Hematopoietic multipotent progenitor cell treated with erythropoietin and hydrocortisone succinate and interleukin-3 and kit ligand, for 4 days (in vitro differentiated cells): Measurements from ENCODE around the gene TMEM203.
A peak's percentile ranks its signal among the peaks of the same experiment; 100 is the strongest.

Source experiments
- DNase-seq: peaks from one replicate; pipeline ENCODE4 v3.0.0-alpha.2; 2015

The TMEM203 gene

DNA sequence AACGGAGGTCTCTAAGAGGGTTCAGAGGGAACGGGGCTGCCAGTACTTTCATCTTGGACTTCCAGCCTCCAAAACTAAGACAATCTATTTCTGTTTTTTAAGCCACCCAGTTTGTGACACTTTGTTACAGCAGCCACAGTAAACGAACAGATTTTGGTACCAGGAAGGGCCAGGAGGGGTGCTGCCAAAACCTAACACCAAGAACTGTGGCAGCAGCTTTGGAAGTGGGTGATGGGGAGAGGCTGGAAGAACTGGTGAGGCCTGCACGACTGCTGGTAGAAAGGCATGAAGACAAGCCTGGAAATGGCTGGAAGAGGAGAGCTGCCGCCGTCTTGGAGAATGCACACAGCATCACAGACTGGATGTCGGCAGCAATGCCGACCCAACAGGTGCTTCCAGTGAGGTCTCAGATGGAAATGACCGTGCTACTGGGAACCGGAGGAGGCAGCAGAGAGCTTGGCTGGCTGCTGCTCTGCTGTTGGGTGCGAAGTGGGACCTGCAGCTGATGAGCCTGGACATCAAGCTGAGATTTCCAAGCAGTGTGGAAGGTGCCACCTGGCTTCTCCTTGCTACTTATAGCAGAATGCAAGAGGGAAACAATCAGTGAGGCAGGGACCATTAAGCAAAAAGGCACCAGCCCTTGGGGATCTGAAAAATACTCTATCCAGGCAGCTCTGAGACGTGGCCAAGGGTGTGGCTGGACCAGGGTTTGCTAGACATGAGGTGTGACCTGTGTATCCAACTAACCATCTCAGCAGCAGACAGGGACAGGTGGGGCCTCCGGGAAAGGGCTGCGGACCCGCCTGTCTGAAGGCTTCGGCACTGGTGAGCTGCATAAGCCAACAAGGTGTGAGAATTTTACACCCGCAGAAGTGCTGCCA, 28.9 kb downstream of the TMEM203 start:
- DNase-seq: peak; percentile 63

DNA sequence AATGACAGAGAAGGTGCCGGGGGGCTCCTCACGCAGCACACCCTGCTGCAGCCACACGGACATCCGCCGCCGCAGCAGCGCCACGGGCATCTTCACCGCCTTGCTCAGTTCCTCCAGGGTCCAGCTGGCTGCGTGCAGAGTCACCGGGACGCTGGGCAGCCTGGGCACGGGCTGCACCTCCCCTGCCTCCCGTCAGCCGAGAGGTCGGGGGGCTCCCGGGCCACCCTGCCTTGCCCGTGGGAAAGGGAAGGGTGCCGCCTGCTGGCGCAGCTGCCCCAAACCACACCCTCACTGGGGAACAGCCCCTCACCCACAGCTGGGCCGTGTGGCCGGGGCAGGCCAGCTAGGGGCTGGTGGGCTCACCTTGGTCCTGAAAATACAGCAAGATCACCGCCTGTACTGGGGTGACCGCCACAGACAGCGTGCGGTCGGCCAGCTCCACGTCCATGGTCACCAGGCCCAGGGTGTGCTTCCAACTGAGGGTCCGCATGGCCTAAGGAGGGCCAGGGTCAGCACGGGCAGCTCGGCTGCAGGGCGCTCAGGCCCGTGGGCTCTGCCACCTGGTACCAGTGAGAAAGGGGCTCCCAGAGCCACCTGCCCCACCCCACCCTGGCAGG, 30.0 kb downstream of the TMEM203 start:
- DNase-seq: no peak

DNA sequence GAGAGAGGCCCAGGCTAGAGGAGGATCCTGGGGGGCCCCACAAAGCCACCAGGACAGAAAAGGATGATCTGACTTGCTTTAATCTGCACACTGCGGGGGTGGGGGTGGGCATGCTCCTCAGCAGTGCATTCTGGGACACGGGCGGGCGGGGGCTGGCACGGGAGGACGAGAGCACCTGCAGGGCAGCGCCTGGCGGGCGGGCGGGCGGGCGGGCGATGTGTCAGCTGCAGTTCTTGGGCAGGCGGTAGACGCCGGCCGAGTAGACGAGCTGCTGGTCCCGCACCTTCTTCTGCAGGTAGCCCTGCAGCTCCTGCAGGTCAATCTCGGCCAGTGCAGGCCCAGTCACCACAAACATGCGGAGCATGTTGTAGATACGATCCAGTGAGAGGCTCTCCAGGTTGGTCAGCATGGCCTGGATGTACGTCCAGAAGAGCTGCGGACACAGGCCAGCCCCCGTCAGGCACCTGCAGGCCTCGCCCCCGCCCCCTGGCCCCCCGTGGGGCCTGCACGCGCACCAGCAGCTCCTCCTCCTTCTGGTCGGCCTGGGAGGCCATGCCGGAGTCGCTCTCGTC, 30.6 kb downstream of the TMEM203 start:
- DNase-seq: no peak

DNA sequence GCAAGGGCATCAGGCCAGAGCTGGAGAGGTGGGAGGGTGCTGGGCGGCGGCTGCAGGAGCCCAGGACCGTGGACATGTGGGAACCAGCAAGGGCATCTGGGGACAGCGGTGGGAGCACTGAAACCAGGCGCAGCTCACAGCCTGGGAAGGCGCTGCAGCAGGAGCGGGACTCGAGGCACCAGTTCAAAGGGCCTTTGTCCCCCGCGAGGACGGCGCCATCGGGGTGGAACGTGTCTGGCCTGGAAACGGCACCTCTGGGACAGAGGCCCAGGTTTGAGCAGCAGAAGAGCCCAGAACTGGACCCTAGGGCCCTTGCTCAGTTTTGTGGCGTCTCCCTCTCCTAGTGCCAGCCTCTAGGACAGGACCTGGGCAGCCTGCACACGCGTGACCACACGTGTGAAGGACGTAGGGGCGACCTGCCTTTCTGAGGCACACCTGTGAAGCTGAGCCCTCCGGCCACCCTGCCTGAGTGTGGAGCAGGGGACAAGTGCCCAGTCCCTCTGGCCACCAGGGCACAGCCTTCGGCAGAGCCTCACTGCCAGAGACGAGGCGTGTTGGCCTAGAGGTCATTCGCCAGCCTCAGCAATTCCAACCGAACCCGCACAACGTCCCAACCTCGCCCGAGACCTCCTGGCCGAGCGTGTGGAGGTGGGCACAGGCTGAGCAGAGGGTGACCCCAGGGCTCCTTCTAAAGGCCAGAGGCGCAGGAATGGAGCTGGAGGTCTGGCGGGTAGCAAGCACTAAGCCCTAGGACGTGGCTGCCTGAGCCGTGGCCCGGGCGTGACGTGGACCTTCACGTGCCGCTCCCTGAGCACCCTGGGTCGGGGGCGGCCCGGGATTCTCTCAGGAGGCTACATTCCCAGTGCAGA, 31.4 kb downstream of the TMEM203 start:
- no peak for DNase-seq

DNA sequence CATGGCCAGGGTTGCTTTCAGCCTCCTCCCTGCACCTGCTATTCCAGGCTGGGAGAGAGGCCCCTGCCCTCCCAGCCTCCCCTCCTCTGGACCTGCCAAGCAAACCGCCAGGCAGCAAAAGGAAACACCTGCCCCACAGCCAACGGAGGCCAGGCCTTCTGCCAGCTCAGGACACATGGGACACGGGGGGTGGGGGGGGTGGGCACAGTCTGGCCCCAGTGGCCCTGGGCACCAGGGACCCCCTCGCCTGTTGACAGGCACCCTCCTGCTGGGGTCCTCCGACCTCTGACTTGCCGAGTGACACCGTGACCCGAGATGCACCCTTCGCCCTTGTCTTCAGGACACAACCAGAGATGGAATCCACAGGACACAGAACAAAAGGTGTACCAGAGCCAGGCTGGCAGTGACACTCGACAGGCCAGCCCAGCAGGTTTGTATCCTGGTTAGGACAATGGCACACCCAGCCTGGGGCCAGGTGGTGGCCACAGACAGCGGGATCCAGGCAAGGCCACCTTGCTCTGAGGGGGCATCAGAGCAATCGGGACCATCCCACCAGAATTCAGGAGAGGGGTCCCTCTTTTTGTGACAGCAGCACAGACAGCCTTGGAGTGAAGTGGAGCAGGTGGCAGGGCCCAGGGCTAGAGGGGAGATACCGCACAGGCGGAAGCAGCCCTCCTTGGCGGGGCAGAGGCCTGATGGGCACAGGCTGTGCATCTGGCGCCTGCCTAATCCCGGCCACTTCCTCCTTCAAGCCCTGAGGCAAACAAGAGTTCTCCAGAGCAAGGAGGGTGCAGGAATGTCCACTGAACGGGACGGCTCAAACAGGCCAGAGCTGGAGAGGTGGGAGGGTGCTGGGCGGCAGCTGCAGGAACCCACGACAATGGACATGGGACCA, 32.3 kb downstream of the TMEM203 start:
- DNase-seq: peak; percentile 42

DNA sequence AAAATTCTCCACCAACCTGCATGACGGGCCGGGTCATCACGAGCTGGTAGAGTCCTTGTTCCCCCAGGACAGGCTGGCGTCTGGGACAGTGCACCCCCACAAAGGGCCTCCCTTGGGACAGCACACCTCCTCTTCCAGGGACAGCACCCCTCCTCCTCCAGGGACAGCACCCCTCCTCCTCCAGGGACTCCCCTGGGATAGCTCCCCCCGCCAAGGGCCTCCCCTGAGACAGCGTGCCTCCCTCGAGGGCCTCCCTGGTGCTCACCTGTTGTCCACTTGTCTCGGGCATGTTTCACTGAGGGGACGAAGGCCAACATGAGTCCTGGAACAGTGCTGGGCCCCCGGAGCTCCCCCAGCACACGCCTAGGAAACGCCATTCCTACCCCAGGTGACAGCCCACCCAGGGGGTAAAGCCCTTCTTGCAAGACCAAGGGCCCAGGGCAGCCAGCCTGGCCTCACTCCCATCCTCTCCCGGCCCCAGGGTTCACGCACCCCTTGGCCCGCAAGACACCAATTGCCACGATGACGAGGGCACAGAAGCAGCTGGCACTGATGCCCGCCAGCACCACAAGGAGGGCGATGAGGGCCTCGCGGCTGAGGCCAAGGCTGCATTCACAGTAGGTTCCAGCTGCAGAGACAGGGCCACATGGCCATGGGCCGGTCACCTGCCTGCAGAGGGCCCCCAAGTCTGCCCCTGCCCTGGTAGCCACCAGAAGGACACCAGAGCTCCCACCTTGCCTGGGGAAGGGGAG, 34.1 kb downstream of the TMEM203 start:
- no peak for DNase-seq

DNA sequence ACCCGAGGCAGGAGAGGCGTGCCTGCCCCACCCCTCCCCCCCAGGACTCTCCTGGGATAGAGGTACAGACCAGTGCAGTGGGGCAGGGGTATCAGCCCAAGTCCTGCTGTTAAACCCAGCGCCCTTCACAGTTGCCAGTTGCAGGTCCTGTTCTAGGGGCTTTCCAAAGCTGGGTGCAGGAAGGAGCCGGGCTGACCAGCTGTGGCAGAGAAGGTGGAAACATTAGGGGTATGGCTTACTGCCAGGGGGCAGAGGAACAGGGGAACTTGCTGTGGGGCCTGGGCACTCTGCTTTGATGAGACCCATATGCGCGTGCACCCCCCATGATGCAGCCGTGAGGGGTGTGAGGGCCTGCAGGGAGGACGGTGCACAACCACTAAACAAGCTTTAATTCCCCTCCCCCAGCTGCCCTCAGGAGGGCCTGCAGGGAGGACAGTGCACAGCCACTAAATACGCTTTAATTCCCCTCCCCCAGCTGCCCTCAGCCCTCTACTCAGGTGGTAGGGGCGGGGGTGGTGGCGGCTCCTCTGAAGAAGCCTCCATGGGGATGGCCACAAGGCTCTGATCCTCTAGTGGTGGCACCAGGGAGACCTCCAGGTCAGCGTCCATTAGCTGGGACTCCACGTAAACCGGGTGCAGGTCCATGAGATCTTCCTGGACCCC, 34.8 kb downstream of the TMEM203 start:
- DNase-seq: no peak

DNA sequence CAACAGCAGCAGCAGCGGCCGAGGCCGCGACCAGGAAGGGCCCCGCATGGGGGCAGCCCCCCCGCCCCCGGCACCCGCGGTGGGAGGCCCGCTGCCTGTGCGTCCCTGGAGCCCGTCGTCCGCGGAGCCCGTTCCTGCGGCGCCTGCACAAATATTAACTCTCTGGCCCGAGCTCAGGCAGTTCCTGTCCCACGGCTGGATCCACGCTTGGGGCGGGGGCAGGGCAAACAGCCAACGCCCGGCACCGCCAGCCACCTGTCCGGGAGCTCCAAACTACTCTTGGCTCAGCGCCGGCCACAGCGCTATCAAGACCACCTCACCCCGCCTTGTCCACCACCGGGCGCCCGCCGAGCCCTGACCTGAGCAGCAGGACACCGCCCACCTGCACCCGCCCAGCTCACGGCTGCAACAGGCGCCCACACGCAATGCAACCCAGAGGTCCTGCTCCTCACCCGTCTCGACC, 35.5 kb downstream of the TMEM203 start, which contains the start of gene LRRC26:
TSS of gene LRRC26 (minus strand) at position 156 of the 463 bp plus-strand sequence. CDS start at position 48, 108 bp downstream.
- DNase-seq: no peak

DNA sequence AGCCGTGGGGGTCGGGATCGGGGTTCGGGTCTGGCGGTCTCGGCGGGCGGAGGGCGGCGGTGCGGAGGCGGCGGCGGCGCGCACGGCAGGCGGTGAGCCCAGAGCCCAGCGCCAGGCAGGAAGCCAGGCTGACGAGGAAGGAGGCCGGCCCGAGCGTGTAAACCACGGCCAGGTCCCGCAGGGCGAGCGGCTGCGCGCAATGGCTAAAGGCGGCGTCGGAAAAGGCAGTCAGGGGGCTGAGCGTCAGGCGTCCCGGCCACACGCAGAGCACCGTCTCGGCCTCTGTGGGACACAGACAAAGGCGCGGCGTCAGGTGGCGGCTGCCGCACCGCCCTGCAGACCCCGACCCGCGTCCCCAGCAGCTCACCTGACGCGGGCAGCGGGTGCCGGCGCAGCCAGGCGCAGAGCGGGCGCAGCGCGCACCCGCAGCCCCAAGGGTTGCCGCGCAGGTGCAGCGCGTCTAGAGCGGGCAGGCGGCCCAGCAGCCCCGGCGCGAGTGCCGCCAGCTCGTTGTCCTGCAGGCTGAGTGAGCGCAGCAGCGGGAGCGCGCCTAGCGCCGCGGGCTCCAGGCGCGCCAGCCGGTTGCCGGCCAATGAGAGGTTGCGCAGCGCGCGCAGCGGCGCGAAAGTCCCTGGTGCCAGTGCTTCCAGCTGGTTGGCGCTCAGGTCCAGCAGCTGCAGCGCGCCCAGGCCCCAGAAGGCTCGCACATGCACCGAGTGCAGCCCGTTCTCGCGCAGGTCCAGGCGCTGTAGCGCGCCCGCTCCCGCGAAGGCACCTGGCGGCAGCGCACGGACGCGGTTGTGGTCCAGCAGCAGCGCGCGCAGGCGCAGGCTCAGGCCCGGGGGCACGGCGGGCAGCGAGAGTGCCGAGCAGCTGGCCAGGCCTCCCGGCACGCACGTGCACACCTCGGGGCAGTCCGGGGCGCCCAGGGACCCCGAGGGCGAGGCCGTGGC, 36.3 kb downstream of the TMEM203 start:
- peak; percentile 70 for DNase-seq

DNA sequence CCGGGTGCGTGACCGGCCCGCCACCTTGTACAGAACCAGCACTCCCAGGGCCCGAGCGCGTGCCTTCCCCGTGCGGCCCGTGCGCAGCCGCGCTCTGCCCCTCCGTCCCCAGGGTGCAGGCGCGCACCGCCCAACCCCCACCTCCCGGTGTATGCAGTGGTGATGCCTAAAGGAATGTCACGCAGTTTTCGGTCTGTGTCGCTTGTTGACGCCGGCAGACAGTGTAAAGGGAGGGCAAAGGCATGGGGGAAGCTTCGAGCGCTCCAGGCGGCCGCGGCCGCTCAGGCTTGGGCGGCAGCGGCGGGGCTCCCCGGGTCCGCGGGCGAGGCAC, 36.9 kb downstream of the TMEM203 start:
- peak; percentile 31 for DNase-seq

DNA sequence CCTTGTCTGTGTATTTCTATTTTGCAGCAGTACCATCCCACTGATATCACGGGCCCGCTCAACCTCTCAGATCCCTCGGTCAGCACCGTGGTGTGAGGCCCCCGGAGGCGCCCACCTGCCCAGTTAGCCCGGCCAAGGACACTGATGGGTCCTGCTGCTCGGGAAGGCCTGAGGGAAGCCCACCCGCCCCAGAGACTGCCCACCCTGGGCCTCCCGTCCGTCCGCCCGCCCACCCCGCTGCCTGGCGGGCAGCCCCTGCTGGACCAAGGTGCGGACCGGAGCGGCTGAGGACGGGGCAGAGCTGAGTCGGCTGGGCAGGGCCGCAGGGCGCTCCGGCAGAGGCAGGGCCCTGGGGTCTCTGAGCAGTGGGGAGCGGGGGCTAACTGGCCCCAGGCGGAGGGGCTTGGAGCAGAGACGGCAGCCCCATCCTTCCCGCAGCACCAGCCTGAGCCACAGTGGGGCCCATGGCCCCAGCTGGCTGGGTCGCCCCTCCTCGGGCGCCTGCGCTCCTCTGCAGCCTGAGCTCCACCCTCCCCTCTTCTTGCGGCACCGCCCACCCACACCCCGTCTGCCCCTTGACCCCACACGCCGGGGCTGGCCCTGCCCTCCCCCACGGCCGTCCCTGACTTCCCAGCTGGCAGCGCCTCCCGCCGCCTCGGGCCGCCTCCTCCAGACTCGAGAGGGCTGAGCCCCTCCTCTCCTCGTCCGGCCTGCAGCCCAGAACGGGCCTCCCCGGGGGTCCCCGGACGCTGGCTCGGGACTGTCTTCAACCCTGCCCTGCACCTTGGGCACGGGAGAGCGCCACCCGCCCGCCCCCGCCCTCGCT, 37.5 kb downstream of the TMEM203 start:
- DNase-seq: peak; percentile 45

DNA sequence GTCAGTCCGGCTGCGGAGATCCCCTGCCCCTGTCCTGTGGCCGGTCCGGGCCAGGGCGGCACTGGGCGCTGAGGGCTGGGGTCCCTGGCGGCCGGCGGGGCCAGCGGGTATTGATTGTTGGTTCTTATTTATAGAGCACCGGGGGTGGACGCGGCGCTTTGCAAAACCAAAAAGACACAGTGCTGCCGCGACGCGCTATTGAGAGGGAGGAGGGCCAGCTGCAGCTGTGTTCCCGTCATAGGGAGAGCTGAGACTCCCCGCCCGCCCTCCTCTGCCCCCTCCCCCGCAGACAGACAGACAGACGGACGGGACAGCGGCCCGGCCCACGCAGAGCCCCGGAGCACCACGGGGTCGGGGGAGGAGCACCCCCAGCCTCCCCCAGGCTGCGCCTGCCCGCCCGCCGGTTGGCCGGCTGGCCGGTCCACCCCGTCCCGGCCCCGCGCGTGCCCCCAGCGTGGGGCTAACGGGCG, 38.1 kb downstream of the TMEM203 start:
- peak; percentile 41 for DNase-seq

DNA sequence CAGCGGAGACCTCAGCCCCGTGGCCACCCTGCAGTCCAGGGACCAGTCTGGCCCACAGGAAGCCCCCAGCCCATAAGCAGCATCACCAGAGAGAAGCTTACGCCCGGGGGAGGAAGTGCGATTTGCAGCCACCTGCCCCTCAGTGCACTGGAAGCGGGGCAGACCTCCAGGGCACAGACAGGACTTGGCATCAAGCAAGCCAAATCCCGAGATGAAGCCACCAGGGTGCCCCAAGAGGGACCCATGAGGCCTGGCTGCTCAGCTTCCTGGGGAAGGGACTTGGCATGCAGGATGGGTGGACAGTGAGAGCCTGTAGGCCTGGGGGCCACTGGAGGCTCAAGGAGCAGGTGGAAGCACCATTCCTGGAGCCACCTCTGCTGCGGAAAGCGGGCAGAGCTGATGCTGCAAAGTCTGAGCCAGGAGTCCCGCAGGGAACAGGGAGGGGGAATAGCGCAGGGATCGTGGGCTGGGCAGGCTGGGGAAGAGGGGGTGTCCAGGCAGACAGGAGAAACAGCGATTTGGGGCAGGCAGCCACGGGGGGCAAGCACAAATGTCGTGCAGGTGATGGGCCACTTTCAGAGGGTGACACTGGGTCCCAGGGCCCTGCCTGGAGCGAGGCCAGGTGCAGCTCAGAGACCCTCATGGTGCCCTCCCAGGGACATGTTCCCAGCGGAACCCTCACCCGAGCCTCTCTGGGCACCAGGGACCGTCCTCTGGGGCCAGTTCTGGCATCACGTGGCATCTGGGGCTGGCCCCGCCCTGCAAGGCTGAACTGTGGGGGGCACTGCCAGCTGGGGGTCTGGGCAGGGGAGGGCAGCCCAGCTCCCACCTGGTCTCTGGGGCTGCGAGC, 38.8 kb downstream of the TMEM203 start:
- DNase-seq: no peak

DNA sequence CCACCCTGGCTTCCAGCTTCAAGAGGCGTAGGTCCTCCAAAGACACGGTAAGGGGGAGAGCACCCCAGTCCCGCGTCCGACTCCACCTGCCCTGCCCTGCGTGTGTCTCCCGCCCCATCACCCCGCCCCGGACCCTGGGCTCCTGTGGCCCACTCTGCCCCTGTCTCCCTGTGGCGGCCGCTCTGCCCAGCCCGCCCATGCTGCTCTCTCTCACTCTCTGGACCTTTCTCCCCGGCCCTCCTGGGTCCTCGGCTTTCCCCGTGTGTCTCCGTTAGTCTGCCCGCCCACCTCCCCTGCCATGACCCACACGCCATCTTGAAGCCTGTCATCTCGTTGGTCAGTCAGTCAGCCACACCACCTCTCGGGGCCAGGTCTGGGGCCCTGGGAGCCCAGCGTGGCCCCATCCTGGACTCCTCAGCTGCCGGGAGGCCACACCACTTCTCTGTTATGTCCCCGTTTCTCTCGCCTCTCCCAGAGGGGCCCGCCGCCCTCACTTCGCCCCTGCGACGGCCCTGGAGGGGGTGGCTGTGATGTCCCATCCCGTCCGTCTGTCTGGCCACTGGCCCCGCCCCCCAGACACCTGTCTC, 40.1 kb downstream of the TMEM203 start:
- no peak for DNase-seq

DNA sequence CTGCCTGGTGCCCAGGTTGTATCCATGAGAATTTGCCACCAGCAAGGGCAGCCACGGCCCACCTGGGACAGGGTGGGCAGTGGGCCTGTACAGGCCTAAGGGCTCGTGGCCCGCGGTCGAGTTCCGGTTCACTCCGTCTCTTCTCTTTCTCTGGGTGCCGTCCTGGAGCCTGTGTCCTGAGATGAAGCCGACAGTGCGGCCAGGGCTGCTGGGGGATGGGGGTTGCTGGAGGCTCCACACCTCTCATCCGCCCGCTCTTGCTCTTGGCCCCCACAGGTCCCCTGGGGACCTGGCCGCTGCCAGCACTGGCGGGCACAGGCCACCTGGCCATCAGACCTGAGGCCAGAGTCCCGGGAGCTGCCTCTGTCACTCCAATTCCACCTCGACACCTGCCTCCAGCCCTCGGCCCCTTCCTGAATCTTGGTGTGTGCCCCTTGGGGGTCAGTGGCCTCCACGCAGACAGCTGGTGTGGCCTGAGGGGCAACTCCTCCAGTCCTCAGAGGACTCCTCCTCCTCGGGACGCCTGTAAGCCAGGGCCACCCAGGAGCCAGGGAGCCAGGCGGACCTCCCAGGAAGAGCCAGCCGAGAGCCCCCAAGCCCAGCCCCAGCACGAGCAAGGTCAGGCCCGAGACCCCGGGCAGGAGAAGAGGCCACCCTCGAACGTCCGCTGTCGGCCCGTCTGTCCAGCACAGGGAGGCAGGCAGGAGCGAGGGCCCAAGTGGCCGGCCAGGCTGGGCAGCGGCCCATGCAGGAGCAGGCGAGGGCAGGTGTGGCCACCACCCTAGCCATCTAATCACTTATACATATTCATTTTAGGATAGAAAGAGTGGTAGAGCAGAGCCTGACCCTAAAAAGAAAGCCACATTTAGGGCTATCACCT, 40.8 kb downstream of the TMEM203 start:
- DNase-seq: no peak

DNA sequence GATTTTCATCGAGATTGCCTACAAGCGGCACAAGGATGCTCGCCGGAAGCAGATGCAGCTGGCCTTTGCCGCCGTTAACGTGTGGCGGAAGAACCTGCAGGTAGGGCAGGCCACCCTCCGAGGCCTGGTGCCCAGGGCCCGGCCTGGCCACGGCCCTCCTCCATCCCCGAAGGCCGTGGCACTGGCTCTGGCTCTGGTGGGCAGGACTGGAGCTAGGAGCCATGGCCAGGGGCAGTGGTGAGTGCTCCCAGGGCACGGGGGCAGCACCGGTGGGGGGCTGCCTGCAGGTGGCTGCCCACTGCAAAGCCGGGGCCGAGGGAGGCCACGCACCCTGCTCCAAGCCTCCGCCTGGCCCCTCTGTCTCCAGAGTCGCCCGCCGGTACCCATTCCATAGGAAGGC, 41.6 kb downstream of the TMEM203 start:
- DNase-seq: no peak
